Tongue (tissue), 2 donors: ENCODE measurements around the gene NHERF1. TPM values are rescaled to one million over a fixed set of nuclear protein-coding genes. Genes with fewer than 3 reads are reported as not detected.
A peak's percentile ranks its signal among the peaks of the same experiment; 100 is the strongest.

Experiments
- DNase-seq: peaks from one replicate; pipeline ENCODE4 v3.0.0-alpha.2; 2015
- total RNA-seq: library from RNA; depleted of rRNA; stranded (reverse); fragments of >200 nt; gene quantifications from one replicate; pipeline ENCODE4 v1.2.3, GENCODE V29; 2014

The NHERF1 gene
- total RNA-seq, 1 donor from 2014 or later = 50.5 TPM

GRCh38 chr17:74768069-74768762 is 19.8 kb downstream of the NHERF1 start:
- DNase-seq = no peak

GRCh38 chr17:74768763-74769114 is 20.3 kb downstream of the NHERF1 start:
- DNase-seq = no peak

- no peak for DNase-seq
These were observed 20.9 kb downstream of the NHERF1 start for GRCh38 chr17:74769266-74769855.

- DNase-seq = no peak
These were observed 21.5 kb downstream of the NHERF1 start for GRCh38 chr17:74769856-74770497.

- peak; percentile 56 for DNase-seq
These were observed 22.3 kb downstream of the NHERF1 start for GRCh38 chr17:74770498-74771318.

GRCh38 chr17:74771319-74771914 is 23.0 kb downstream of the NHERF1 start:
- no peak for DNase-seq

GRCh38 chr17:74772053-74772452 is 23.6 kb downstream of the NHERF1 start:
- DNase-seq = no peak

GRCh38 chr17:74773414-74773813 is 25.0 kb downstream of the NHERF1 start:
- DNase-seq = no peak

GRCh38 chr17:74773871-74774286 is 25.5 kb downstream of the NHERF1 start:
- no peak for DNase-seq

GRCh38 chr17:74775409-74776043 is 27.1 kb downstream of the NHERF1 start:
- DNase-seq = no peak

- peak; percentile 99 for DNase-seq
These were observed 27.9 kb downstream of the NHERF1 start, which contains the start of gene NAT9 for GRCh38 chr17:74776044-74776962. Gene NAT9 (minus strand): TSS chr17:74776345. CDS start chr17:74775698, 647 bp downstream.

- DNase-seq = no peak
These were observed 28.6 kb downstream of the NHERF1 start for GRCh38 chr17:74776990-74777389.

- no peak for DNase-seq
These were observed 29.6 kb downstream of the NHERF1 start for GRCh38 chr17:74777901-74778515.

- no peak for DNase-seq
These were observed 30.5 kb downstream of the NHERF1 start for GRCh38 chr17:74778960-74779359.

- DNase-seq = no peak
These were observed 31.1 kb downstream of the NHERF1 start for GRCh38 chr17:74779501-74779900.

GRCh38 chr17:74779948-74780400 is 31.5 kb downstream of the NHERF1 start:
- peak; percentile 24 for DNase-seq

- no peak for DNase-seq
These were observed 32.2 kb downstream of the NHERF1 start for GRCh38 chr17:74780443-74781238.

- no peak for DNase-seq
These were observed 34.1 kb downstream of the NHERF1 start for GRCh38 chr17:74782571-74782970.
